HG03558 (cell line): Measurements from ENCODE around the gene DISP2.

Source experiments
- ATAC-seq: cut with Tn5 transposase; IDR thresholded peaks from one replicate; pipeline ENCODE4 v1.9.1; 2021; ENCODE audit warnings: moderate number of reproducible peaks; ENCODE audit not compliant: unreplicated experiment; ENCODE audit errors: extremely low read depth

The DISP2 gene

DNA sequence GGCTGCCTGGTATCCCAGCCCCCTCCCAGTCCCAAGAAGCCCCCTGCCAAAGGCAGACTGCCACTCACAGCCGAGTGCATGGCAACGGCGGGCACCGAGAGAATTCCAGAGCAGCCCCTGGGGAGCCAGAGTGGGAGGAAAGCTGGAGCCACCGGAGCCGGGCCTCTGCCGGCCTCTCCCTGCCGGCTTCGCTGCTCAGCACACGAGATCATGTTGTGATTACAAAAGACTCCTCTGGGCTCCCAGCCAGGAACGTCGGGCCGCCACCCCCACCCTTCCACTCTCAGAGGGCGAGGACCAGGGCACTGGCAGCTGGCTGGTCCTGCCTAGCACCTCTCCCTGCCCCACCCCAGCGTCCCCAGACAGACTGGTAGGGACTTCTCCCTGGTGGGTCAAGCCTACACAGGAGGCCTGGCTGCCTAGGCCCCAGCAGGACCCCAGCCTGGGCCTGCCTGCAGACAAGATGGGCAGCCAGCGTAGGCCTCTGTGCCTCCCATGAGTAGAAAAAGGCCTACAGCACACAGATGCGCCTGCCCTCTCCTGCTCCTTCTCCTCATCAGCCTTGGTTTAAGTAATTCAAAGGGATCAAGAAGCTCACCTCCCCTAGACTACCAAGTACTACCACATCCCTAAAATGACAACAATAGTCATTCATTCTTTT, 17.1 kb upstream of the DISP2 start, which contains the start of gene CCDC9B:
Gene CCDC9B, minus strand, starts transcription at position 200 of the 661 bp plus-strand sequence. Its CDS starts 120 bp downstream, at position 80.
- ATAC-seq: no peak

DNA sequence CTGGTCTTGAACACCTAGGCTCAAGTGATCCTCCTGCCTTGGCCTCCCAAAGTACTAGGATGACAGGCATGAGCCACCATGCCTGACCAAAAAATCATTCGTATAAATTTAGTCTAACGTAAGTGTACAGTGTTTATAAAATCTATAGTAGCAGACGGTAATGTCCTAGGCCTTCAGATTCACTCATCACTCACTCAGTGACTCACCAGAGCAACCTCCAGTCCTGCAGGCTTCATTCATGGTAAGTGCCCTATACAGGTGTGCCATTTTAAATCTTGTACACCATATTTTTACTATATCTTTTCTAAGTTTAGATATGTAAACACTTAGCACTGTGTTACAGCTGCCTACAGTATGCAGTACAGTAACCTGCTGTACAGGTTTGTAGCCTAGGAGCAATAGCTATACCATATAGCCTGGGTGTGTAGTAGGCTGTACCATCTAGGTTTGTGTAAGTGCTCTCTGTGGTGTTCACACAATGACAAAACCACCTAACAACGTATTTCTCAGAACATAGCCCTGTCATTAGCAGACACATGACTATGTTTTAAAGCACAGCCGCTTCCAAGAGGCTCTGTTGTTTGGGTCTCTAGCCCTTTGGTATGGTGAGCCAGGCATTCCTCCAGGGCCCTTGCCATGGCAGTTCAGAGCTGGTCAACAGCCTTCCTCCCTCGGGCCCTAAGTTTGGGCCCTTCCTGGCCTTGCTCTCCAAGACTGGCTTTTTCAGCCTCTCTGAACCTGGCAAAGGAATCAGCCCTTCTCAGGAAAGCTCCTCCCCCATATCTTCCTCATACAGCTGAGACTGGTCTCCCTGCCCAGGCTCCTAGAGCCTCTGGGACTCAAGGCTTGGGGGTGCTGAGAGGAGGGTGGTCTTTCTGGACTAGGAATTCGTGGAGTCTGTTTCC, 15.4 kb upstream of the DISP2 start:
- ATAC-seq: no peak

DNA sequence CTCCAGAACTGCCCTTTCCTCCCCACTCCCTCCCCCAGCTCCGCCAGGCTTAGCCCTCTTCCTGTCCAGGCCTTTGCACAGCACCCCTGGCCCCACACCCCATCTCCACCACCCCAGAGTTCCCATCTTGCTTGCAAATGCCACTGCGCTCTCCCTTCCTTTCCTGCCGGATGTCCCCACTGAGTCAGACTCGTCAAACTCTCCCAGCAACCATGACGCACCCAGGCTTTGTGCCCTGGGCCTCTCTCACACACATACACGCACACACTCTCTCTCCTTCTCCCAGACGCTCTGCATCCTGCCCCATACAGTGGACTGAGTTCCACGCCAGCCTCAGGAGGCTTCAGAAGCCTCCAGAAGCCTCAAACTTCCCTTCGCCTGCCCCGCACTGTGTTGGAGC, 14.5 kb upstream of the DISP2 start:
- no peak for ATAC-seq

DNA sequence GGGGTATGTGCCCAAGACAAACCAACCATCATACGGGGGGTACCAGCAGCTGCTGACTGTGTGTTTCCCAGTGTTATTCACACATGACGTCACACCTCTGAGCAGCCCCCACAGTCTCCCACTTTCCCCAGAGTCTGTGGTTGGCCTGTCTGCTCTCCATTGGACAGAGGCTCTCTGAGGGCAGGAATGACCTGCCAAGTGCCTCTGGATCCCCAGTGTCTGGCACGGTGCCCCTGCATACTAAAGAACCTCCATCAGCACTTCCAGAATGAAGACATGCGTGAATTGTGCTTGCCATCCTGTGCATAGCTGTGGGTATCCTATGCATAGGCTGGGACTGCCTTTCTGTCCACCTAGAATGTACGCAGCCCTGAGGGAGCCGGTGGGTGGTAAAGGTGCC, 13.8 kb upstream of the DISP2 start:
- no peak for ATAC-seq

DNA sequence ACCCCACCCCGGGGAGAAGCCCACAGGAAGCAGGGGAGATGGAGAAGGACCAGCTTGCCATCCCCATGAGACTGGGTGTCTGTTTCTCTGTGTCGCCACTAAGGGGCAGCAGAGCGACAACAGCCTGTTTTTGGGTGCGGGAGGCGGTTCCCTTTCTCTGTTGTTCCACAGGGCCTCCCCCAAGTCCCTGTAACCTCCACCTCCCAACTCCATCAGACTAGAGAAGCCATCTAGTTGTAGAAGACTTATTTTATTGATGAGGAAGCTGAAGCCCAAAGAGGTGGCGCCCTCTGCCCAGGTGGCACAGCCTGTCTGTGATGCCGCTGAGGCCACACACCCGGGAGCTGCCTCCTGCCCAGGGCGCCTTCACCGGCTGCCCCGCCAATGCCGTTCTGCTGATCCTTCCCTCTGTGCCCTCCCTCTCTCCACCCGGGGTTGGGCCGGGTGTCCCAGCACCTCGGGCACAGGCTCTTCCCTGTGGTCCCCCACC, 13.3 kb upstream of the DISP2 start:
- no peak for ATAC-seq

DNA sequence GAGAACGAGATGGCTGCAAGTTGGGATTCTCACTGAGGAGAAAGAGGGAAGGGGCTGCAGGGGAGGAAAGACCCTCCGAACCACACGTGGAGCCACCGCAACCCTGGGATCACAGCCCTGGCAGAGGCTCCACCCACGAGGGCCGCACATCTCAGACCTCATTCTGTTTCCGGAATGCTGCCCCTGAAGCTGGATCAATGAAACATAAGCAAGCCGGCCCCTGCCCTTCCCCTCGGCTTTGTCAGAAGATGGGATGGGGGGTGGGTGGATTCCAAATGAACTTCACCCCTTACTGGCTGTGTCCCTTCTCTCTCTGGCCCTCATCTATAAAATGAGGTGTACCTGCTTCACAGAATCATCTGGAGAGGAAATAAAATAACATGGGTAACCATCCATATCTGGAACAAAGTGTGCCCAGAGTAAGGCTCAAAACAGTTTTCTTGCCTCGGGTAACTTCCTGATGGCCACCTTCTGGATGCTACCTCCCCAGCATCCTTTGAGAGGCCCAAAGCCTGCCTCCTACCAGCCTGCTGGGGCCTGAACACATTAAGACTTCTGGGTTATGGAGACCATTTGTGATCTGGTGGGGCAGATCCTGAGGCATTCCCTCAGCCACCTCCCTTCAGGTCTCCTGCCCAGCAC, 12.7 kb upstream of the DISP2 start:
- no peak for ATAC-seq

DNA sequence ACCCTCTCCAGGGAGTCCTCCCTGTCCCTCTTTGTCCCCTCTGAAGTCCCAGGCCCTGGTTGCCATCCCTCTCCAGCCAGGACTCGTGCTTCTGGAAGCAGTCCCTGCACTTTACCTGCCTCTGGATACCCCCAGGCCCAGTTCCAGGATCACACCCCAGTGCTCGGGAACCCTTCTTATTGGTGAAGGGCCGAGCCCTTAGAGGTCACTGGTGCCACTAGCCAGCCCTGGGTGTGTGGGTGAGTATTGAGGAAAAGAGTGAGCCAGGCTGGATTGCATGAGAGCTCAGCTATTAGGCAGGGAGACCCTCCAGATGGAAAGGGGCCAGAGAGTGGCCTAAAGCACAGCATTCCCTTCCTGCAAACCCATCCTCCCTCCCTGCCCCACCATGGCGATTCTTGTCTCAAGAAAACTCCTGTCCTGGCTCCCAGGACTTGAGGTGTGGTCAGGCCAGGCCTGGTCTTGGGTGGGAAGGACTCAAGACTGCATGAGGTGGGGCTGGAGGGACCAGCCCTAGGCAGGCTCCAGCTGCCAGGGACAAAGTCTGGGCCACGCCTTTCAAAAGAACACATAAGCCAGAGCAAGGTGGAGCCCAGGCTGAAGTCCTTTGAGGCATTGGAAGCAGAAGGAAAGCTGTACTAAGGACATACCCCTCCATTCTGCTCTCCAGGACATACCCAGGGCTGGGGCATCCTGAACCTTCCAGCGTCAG, 12.0 kb upstream of the DISP2 start:
- no peak for ATAC-seq

DNA sequence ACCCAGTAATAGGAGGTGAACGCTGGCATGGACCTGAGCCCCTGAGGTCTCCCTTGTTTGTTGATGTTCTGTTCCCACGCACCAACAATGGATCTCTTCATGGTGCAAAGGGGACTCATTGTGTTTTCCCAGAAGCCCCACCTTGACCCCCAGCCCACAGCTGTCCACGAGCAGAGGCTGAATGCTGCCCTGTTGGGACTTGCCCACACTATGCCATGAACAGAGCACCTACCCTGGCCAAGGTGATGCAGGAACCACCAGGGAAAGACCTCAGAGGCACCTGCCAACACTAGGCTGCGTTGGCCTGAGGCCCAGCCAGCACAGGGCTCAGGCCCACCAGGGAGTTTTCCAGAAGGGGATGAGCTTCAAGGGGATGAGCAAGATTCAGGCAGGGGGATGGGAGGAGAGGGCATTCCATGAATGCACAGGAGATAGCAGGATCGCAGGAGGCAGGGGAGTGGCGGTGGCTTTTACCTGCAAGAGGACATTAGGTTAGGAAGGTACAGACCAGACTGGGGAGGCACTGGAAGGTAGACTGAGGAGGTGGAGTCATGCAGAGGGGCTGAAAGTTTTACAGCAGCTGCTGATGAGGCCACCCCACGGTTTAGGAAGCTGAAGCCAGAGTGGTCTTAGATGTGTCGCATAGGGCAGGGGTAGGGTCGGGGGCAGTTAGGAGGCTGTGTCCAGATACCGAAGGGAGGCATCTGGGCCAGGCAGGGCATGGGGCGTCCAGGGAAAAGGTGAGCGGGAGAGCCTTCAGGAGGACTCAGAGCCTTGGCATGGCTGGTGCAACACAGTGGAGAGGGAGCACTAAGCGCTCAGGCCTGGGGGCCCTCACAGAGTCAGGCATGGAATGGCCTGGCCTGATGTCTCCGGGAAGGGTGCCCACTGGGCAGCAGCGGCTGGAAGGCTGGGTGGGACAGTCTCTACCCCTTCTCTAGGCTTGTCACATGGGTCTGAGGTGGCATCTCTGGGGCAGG, 11.2 kb upstream of the DISP2 start:
- no peak for ATAC-seq

DNA sequence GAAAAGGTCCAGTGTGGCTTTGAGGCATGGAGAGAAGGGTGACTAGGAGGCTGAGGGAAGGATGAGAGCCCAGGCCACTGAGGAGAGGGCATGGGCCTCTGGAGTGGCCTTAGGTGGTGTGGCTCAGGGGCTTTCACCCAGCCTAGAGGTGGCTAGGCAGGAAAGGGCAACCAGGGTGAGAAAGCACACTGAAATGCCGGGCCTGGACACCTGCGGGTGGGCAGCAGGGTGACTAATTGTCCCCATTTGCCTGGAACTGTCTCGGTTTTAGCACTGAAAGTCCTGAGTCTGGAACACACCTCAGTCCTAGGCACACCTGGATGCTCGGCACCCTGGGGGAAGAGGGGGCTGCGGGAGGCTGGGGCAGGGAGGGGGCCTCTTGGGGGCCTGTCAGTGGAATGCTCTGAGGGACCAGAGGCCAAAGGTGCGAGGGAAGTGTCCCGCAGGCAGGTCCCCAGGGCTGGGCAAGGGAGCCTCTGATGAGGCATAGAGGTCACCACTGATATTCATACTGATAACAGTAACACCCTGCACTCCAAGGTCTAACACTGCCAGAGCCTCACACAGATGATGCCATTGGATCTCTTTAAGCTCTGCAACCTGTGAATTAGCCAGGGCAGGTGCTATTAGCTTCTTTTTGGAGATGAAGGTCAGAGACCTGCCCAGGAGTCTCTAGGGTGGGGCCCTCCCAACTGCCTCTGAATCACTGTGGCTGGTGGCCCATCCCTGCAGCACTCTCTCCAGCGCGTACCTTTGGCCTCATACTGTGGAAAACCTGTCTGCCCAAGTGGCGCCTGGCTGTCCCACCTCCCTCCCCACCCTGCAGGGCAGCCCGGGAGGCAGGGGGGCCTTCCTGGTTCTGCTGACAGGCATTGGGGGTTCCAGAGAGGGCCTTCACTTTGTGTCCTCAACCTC, 10.2 kb upstream of the DISP2 start:
- ATAC-seq: no peak

DNA sequence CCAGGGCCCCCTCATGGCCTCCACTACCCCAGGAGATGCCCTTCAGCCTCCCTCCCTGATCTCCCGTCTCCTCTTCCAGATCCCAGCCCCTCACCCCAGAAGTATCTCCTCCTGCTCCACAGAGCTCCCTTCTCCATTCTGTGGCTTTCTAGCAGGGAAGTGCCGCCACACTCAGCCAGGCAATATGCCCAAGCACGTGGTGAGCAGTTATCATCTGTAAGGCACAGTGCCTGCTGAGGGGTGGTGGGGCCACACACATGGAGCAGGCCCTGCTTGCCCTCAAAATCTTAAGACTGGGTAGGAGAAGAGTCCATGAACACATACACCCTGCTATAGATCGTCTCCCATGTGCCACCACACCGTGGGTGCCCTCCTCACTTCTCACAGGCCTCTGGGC, 9.5 kb upstream of the DISP2 start:
- ATAC-seq: no peak

DNA sequence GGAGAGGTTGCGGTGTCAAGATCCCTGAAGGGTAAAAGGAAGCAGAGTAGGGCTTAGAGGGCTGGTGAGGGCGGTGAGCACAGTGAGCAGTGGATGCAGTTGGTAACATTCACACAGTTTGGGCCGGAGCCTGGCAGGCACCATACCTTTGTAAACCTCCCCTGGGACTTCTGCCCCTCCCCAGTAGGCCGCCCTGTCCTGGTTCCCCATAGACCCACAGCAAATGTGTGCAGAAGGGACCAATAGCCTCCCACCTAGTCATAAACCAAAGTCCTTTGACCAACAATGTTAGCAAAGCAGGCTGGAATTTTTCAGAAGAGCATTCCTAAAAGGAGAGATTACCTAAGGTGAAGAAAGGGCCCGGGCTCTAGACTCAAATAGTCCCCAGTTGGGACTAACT, 8.9 kb upstream of the DISP2 start:
- no peak for ATAC-seq

DNA sequence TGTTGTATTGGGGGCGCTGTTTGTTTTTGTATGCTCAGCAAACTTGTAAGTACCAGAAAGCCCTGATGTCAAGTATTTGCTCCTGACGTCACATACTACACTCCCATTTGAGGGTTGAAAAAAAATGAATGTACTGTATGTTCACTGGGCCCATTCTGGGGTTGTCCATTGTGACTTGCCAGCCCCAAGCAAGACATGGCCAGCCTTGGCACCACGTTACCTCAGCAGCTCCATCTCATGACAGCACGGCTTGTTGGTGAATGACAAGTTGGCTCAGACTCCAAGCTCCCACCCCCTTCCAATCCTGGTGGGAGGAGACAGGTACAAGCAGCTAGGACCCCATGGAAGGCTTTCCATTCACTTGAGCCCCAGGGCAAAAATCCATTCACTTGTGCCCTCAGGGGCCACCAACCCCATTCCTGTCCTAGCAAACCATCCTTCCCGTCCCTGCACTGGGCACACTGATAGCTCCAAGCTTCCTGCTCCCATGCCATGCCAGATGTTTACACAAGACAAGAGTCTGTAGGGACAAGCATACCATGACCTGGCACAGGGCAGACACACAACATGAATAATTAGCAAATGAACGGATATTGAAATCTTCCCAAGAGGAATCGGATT, 5.6 kb upstream of the DISP2 start:
- no peak for ATAC-seq

DNA sequence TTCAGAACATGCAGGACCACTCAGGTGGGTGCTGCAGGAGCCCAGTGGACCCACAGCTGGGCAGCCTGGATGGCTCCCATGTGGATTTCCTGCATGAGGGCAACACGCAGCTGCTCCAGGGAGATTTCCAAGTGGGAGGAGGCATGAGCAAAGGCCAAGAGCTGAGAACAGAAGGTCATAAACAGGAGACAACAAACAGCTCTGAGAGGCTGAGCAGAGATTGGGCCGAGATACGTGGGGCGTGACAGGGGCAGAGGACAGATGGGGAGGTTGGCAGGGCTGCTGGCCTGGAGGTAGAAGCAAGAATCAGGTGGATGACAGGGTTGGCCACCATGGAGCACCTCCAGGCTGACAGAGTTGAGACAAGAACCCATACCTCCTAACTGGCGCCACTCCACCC, 4.3 kb upstream of the DISP2 start:
- ATAC-seq: no peak

DNA sequence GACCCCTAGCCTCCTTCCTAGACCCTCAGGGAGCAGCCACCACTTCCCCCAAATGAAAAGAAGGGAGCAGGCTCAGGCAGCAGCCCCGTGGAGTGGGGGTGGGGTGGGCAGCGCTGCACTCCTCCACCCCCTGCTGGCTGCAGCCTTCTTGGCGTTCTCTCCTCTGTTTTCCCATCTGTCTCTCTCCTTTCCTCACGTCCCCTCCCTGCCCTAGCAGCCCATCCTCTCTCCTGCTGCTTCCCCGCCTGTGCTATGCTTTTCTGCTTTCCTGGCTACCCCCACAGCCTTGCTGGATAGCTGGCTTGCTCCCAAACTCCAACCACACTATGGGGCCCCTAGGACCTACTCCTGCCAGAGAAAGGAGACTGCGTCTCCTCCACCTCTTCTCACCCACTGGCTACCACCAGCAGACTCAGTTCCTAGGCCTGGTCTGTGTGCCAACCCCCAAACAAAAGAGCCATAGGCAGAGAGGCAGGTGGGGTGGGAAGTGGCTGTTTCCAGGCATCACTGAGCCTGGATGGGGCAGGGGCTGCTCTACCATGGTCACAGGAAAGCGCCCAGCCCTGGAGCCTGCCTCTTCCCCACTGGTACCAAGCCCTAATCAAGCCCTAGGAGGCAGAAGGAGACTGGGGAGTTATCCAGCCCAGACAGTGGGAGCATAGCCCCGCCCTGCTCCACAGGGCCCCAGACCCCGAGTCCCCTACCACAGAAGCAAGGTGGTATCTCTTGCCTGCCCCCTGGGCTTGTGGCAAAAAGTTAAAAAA, 3.4 kb upstream of the DISP2 start:
- ATAC-seq: no peak

DNA sequence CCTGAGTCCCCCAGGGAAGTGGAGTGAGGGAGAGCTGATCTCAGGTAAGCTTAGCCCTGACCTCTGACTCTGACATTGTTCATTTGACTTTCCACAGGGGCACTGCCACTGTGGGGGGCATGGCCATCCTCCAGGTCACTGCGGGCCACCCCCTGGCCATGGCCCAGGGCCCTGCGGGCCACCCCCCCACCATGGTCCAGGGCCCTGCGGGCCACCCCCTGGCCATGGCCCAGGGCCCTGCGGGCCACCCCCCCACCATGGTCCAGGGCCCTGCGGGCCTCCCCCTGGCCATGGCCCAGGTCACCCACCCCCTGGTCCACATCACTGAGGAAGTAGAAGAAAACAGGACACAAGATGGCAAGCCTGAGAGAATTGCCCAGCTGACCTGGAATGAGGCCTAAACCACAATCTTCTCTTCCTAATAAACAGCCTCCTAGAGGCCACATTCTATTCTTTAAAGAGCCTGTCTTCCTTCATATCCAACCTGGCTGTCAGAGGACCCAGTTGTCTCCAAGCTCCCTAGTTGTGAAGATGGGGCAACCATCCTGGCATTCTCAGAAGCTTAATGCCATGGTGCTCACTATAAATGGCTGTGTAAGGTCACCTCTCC, 1.9 kb upstream of the DISP2 start:
- no peak for ATAC-seq

DNA sequence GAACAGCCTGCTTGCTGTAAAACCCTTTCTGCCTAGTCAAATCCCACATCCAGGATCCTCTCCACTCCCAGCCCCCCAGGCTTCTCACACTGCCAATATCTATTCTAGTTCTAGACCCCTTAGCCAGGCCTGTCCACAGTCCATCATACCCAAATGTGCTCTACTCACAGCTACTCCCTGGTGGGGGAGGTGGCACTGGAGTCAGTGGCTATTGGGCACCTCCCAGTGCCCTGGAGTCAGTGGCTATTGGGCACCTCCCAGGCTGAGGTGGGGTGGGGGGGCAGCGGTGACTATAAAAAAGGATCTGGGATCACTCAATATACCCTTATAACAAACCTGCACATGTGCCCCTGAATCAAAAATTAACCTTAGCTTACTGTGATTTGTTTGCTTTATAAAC, 773 bp upstream of the DISP2 start:
- ATAC-seq: no peak
